PFSK-1 (cell line): ENCODE measurements around the gene ZBTB39.

Experiments used
- FOXP2 ChIP-seq: optimal IDR thresholded peaks from 2 replicates; pipeline ENCODE3; 2011; ENCODE audit warnings: borderline replicate concordance, control low read depth, inconsistent platforms; ENCODE audit not compliant: insufficient read depth; ENCODE audit errors: extremely low read length, extremely low read depth
- POLR2AphosphoS5 ChIP-seq: IDR thresholded peaks from 2 replicates; pipeline ENCODE4 v1.6.1; 2012; ENCODE audit warnings: low read depth, mild to moderate bottlenecking, control low read depth, low read length, moderate library complexity
- REST ChIP-seq, 2 experiments: IDR thresholded peaks; 2 replicates each; pipeline versions ENCODE4 v1.6.1 to v1.8.0; 2011 to 2012; ENCODE audit warnings: low read depth in 2 of 2, low read length in 2 of 2, control low read depth in 1 of 2, inconsistent platforms in 1 of 2, mild to moderate bottlenecking in 1 of 2, moderate library complexity in 1 of 2; ENCODE audit not compliant: insufficient read depth in 1 of 2
- SIN3A ChIP-seq: IDR thresholded peaks from 2 replicates; pipeline ENCODE4 v1.6.1; 2012; ENCODE audit warnings: mild to moderate bottlenecking, low read length, moderate library complexity, borderline replicate concordance; ENCODE audit not compliant: insufficient read depth
- TAF1 ChIP-seq: IDR thresholded peaks from 2 replicates; pipeline ENCODE4 v1.6.1; 2012; ENCODE audit warnings: low read length, control low read depth, borderline replicate concordance; ENCODE audit not compliant: insufficient read depth

- no peak for TF ChIP-seq POLR2AphosphoS5
- no peak for TF ChIP-seq SIN3A
- no peak for TF ChIP-seq TAF1
- TF ChIP-seq REST (IDR thresholded peaks at IDR 0.05; ENCODE audit: insufficient read depth in 1 of 2, low read depth in 2 of 2, low read length in 2 of 2), result no peak
- TF ChIP-seq FOXP2, result no peak
Observed at GRCh38 chr12:56996793-56997545, 9.4 kb downstream of the ZBTB39 start.
